Measurements from ENCODE around the gene ERGIC2.

DNA sequence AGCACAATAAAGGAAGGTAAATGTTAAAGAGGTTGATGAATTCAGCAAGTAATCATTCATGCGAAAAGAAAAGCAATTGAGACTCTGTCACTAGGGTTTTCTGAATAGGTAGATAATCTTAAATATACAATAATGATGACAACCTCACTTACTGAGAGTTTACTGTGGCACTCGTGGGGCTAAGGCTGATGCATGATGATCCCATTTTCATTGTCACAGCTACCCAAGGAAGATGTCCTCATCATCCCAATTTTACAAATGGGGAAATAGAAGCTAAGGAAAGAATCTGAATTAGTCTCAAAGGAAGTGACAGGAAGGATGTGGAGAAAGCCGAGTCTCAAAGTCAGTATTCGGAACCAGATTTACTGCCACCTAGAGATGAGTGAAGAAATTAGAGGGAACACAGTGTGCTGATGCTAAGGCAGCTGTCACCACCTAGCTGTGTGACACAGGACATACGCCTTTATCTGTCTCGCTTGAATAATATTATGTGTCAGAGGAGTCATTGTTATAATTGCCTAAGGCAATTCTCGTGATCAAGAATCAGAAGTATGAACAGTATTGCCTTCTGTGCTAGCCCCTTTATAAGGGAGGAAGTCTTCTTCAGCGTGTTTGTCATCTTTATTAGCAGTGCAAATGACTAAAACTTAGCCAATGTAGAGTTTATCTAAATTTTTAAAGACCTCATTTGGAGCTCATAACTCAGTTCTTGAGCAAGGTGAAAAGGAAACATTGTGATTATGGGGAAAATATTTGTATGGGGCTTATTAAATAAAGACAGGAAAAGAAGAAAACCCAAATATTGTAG, 63.2 kb downstream of the ERGIC2 start:
- no peak for TF ChIP-seq MEF2A (IDR thresholded peaks at IDR 0.05; ENCODE audit: insufficient read depth, low read depth, low read length)
- TF ChIP-seq ZNF384 (IDR thresholded peaks at IDR 0.05; ENCODE audit: borderline replicate concordance, low read depth, low read length), result no peak
- TF ChIP-seq ZNF274 (IDR thresholded peaks at IDR 0.05; ENCODE audit: insufficient read depth, insufficient read length), result no peak
- TF ChIP-seq, protein P1, sequence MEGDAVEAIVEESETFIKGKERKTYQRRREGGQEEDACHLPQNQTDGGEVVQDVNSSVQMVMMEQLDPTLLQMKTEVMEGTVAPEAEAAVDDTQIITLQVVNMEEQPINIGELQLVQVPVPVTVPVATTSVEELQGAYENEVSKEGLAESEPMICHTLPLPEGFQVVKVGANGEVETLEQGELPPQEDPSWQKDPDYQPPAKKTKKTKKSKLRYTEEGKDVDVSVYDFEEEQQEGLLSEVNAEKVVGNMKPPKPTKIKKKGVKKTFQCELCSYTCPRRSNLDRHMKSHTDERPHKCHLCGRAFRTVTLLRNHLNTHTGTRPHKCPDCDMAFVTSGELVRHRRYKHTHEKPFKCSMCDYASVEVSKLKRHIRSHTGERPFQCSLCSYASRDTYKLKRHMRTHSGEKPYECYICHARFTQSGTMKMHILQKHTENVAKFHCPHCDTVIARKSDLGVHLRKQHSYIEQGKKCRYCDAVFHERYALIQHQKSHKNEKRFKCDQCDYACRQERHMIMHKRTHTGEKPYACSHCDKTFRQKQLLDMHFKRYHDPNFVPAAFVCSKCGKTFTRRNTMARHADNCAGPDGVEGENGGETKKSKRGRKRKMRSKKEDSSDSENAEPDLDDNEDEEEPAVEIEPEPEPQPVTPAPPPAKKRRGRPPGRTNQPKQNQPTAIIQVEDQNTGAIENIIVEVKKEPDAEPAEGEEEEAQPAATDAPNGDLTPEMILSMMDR (IDR thresholded peaks at IDR 0.05 in 2 of 3, conservative IDR thresholded peaks at IDR 0.05 in 1 of 3; ENCODE audit: control insufficient read depth in 2 of 3, extremely low read depth in 1 of 3, insufficient read depth in 1 of 3, low read depth in 3 of 3, low read length in 3 of 3), result peak; percentile 80 to 100 (median 97); a peak in 5 of 6 replicates
- TF ChIP-seq ETV6 (conservative IDR thresholded peaks at IDR 0.05 in 1 of 2, IDR thresholded peaks at IDR 0.05 in 1 of 2; ENCODE audit: borderline replicate concordance in 1 of 2, low read depth in 1 of 2), result no peak
- TF ChIP-seq SIN3A (IDR thresholded peaks at IDR 0.05; ENCODE audit: low read depth, low read length), result no peak
- TF ChIP-seq, protein P2, sequence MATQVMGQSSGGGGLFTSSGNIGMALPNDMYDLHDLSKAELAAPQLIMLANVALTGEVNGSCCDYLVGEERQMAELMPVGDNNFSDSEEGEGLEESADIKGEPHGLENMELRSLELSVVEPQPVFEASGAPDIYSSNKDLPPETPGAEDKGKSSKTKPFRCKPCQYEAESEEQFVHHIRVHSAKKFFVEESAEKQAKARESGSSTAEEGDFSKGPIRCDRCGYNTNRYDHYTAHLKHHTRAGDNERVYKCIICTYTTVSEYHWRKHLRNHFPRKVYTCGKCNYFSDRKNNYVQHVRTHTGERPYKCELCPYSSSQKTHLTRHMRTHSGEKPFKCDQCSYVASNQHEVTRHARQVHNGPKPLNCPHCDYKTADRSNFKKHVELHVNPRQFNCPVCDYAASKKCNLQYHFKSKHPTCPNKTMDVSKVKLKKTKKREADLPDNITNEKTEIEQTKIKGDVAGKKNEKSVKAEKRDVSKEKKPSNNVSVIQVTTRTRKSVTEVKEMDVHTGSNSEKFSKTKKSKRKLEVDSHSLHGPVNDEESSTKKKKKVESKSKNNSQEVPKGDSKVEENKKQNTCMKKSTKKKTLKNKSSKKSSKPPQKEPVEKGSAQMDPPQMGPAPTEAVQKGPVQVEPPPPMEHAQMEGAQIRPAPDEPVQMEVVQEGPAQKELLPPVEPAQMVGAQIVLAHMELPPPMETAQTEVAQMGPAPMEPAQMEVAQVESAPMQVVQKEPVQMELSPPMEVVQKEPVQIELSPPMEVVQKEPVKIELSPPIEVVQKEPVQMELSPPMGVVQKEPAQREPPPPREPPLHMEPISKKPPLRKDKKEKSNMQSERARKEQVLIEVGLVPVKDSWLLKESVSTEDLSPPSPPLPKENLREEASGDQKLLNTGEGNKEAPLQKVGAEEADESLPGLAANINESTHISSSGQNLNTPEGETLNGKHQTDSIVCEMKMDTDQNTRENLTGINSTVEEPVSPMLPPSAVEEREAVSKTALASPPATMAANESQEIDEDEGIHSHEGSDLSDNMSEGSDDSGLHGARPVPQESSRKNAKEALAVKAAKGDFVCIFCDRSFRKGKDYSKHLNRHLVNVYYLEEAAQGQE (IDR thresholded peaks at IDR 0.05; ENCODE audit: low read depth, low read length), result no peak
- no peak for TF ChIP-seq EZH2 (IDR thresholded peaks at IDR 0.05; ENCODE audit: borderline replicate concordance, control insufficient read depth, low read depth, low read length)
- no peak for TF ChIP-seq POLR2A (IDR thresholded peaks at IDR 0.05; ENCODE audit: low read depth, low read length)
- no peak for TF ChIP-seq POLR2AphosphoS5 (IDR thresholded peaks at IDR 0.05; ENCODE audit: low read length)
- TF ChIP-seq, protein P3, sequence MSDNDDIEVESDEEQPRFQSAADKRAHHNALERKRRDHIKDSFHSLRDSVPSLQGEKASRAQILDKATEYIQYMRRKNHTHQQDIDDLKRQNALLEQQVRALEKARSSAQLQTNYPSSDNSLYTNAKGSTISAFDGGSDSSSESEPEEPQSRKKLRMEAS (IDR thresholded peaks at IDR 0.05; ENCODE audit: low read depth, low read length), result no peak
- TF ChIP-seq, protein P4, sequence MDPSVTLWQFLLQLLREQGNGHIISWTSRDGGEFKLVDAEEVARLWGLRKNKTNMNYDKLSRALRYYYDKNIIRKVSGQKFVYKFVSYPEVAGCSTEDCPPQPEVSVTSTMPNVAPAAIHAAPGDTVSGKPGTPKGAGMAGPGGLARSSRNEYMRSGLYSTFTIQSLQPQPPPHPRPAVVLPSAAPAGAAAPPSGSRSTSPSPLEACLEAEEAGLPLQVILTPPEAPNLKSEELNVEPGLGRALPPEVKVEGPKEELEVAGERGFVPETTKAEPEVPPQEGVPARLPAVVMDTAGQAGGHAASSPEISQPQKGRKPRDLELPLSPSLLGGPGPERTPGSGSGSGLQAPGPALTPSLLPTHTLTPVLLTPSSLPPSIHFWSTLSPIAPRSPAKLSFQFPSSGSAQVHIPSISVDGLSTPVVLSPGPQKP (IDR thresholded peaks at IDR 0.05; ENCODE audit: low read depth, low read length), result no peak

Measured in GM12878 (cell line).